Measurements from ENCODE around the gene MCTP2.

MCTP2 gene, protein sequence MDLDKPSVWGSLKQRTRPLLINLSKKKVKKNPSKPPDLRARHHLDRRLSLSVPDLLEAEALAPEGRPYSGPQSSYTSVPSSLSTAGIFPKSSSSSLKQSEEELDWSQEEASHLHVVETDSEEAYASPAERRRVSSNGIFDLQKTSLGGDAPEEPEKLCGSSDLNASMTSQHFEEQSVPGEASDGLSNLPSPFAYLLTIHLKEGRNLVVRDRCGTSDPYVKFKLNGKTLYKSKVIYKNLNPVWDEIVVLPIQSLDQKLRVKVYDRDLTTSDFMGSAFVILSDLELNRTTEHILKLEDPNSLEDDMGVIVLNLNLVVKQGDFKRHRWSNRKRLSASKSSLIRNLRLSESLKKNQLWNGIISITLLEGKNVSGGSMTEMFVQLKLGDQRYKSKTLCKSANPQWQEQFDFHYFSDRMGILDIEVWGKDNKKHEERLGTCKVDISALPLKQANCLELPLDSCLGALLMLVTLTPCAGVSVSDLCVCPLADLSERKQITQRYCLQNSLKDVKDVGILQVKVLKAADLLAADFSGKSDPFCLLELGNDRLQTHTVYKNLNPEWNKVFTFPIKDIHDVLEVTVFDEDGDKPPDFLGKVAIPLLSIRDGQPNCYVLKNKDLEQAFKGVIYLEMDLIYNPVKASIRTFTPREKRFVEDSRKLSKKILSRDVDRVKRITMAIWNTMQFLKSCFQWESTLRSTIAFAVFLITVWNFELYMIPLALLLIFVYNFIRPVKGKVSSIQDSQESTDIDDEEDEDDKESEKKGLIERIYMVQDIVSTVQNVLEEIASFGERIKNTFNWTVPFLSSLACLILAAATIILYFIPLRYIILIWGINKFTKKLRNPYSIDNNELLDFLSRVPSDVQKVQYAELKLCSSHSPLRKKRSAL

DNA sequence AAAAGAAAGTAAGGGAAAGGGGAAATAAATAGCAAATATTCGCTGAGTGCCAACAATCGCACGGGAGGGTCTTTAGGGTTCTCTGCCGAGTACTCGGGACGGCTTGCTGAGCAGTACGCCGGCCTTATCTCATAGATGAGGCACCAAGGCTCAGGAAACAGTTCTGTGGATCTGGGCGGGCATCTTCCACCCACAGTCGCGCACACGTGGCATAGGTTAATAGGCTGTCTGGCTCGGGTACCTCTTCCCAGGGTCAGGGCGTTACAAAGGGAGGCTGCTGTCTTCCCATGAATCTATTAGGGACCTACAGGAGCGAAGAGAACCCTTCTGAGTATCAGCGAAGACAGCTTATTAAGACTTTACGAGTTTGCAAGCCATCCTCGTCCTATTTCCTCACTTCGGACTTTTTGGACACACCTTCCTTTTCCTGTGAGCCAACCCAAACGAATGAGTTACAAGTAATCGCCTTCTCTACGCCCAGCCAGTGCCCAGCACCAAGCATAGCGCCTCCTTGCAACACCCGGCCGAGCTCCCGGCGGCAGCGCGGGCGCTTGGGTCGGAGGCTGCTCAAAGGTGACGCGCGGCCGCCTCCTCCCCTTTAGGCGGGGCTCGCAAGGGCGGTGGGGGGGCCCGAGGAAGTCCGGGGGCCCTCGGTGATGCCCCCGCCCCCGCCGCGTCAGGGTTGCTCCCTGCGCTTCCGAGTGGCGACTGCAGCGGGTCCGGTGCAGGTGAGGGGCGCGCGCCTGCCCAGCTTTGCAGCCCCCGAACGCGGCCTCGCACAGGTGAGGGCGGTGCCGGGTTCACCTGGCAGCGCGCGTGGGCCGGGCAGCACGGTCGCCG is at the start of gene MCTP2:
Gene MCTP2, plus strand, starts transcription at position 679 of the 840 bp plus-strand sequence. CDS start 66,705 bp downstream, outside the sequence.
- DNase-seq (ENCODE audit: extremely low read depth, low read depth): no peak
- H3K4me3 ChIP-seq (replicated peaks; ENCODE audit: low read depth, low read length): peak within 1 kb of the TSS; percentile 30
- TF ChIP-seq, protein P1, sequence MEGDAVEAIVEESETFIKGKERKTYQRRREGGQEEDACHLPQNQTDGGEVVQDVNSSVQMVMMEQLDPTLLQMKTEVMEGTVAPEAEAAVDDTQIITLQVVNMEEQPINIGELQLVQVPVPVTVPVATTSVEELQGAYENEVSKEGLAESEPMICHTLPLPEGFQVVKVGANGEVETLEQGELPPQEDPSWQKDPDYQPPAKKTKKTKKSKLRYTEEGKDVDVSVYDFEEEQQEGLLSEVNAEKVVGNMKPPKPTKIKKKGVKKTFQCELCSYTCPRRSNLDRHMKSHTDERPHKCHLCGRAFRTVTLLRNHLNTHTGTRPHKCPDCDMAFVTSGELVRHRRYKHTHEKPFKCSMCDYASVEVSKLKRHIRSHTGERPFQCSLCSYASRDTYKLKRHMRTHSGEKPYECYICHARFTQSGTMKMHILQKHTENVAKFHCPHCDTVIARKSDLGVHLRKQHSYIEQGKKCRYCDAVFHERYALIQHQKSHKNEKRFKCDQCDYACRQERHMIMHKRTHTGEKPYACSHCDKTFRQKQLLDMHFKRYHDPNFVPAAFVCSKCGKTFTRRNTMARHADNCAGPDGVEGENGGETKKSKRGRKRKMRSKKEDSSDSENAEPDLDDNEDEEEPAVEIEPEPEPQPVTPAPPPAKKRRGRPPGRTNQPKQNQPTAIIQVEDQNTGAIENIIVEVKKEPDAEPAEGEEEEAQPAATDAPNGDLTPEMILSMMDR (IDR thresholded peaks at IDR 0.05; ENCODE audit: low read depth, low read length, missing control alignments): no peak

DNA sequence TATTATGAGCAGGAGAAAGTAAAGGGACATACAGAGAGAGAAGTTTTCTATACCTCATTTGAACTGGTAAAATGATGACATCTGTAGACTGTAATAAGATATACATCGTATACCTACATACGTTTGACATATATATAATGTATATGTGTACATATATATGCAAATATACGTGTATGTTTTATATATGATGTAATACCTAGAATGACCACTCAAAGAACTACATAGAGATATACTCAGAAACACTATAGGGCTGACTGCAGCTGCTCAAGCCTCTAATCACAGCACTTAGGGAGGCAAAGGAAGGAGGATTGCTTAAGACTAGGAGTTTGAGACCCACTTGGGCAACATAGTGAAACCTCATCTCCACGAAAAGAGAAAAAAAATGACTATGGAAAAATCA is 48.5 kb upstream of the MCTP2 start:
- DNase-seq (ENCODE audit: extremely low read depth, low read depth): no peak
- TF ChIP-seq, protein P1 (IDR thresholded peaks at IDR 0.05; ENCODE audit: low read depth, low read length, missing control alignments): no peak
- H3K4me3 ChIP-seq (replicated peaks; ENCODE audit: low read depth, low read length): no peak overlapping the region

DNA sequence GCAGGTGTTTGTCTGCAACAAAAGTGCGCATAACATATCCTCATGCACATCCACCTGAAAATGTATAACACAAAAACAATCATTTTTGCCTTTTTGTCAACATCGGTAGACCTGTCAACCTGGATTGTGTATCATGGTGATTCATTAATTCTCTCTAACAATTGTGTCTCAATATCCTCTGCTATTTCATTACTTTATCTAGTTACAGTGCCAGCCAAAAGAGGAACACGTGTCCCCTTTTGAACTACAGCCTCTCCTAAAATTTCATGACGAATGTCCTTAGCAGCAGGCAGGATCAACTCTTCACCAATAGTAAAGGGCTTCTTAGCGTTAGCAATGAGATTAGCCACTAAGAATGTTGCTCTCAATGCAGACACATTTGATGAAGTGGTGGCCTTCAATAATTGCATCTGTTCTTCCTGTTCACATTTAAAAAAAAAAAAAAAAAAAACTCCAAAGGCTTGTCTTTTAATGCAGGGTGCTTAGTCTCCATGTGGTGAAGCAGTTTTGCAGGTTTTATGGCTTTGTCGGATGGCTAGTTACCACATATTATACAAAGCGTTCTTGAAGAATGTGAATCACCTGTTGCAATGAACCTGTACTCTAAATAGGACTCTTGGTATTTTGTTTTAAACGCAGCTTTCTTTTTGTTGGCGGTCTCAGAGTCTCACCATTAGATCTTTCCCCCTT is 45.7 kb upstream of the MCTP2 start:
- DNase-seq (ENCODE audit: extremely low read depth, low read depth): no peak
- TF ChIP-seq, protein P1 (IDR thresholded peaks at IDR 0.05; ENCODE audit: low read depth, low read length, missing control alignments): no peak
- no peak overlapping the region for H3K4me3 ChIP-seq (replicated peaks; ENCODE audit: low read depth, low read length)

DNA sequence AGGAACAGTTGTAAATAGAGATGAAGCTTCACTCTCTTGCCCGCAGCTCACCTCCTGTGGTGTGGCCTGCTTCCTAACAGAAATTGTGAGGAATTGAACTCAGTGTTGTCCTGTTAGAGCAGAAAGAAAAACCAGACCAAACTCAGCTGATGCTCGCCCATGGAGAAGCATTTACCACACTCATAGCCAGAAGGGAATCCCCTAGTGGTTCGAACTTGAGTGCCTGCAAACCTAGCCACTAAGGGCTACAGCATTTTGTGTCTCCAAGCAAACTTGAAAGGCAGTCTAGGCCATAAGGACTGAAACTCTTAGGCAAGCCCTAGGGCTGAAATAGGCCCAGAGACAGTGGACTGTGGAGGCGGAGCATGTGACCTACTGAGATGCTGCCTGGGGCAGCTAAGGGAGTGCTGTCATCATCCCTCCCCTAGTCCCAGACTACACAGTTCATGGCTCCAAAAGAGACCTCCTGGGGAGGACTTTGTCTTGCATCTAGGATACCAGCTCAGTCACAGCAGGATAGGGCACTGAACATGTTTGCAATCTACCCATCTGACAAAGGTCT is 44.5 kb upstream of the MCTP2 start:
- no peak for DNase-seq (ENCODE audit: extremely low read depth, low read depth)
- H3K4me3 ChIP-seq (replicated peaks; ENCODE audit: low read depth, low read length): no peak overlapping the region
- TF ChIP-seq, protein P1 (IDR thresholded peaks at IDR 0.05; ENCODE audit: low read depth, low read length, missing control alignments): no peak

DNA sequence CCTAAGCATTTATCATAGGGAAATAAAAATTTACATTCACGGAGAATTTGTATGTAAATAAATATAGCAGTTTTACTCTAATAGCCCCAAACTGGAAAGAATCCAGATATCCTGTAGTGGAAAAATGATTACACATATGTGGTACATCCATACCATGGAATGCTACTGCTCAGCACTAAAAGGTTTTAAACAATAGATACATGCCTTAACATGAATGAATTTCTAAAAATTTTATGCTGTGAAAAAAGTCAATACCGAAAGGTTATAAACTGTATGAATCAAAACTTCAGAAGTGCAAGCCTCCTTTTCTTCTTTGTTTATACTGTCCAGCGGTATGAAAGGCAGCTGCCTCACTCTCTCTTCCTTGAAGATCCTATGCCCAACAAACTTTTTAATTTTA is 37.5 kb upstream of the MCTP2 start:
- no peak for DNase-seq (ENCODE audit: extremely low read depth, low read depth)
- TF ChIP-seq, protein P1 (IDR thresholded peaks at IDR 0.05; ENCODE audit: low read depth, low read length, missing control alignments): no peak
- no peak overlapping the region for H3K4me3 ChIP-seq (replicated peaks; ENCODE audit: low read depth, low read length)

All from HFF-Myc (cell line).